HCT116 (cell line): ENCODE data around the gene UNC45A.

ENCODE experiments used
- CTCF ChIP-seq, 3 experiments: fragments of 200-600 bp in 1 of 3; sonication (generic) in 1 of 3; IDR thresholded peaks in 2 of 3; conservative IDR thresholded peaks in 1 of 3; 2 replicates each; pipeline ENCODE4 v1.5.1; 2012 to 2017; ENCODE audit warnings: low read depth in 2 of 3, low read length in 2 of 3, antibody characterized with exemption in 1 of 3, borderline replicate concordance in 1 of 3, control low read depth in 1 of 3, mild to moderate bottlenecking in 1 of 3, mixed read lengths in 1 of 3, mixed run types in 1 of 3, moderate library complexity in 1 of 3; ENCODE audit not compliant: insufficient read depth in 1 of 3
- JUND ChIP-seq: IDR thresholded peaks from 2 replicates; pipeline ENCODE4 v1.6.1; 2012
- MAX ChIP-seq: IDR thresholded peaks from 2 replicates; pipeline ENCODE4 v1.6.1; 2012
- POLR2A ChIP-seq: IDR thresholded peaks from 2 replicates; pipeline ENCODE4 v1.7.0; 2011; ENCODE audit warnings: borderline replicate concordance; ENCODE audit not compliant: insufficient read depth, insufficient read length; ENCODE audit errors: extremely low read depth

- TF ChIP-seq JUND (no peak), CTCF (IDR thresholded peaks at IDR 0.05 in 2 of 3, conservative IDR thresholded peaks at IDR 0.05 in 1 of 3; ENCODE audit: borderline replicate concordance in 1 of 3, insufficient read depth in 1 of 3, low read depth in 2 of 3, low read length in 2 of 3) (no peak), MAX (no peak), POLR2A (no peak)
Measured at GRCh38 chr15:90889736-90890456, 45.2 kb upstream of the UNC45A start.
